Transverse colon (tissue), 4 donors: ENCODE results near the gene PHACTR3.

Experiments
- POLR2A ChIP-seq: fragments of 450-650 bp; IDR thresholded peaks from one replicate; pipeline ENCODE4 v1.6.1; 2016; ENCODE audit warnings: antibody characterized with exemption, mild to moderate bottlenecking, moderate library complexity
- POLR2AphosphoS5 ChIP-seq, 3 donors: sonication (generic); formaldehyde crosslinking; IDR thresholded peaks; one replicate each; pipeline ENCODE4 v1.6.1; 2016; ENCODE audit warnings: antibody characterized with exemption in 3 of 3
- TF ChIP-seq, protein P1 (sequence below), 5 experiments: fragments of 200-600 bp in 3 of 5; fragments of 450-650 bp in 2 of 5; sonication (generic) in 3 of 5; IDR thresholded peaks; 1 replicate in 2 of 5; 2 replicates in 3 of 5; pipeline ENCODE4 v1.5.1; 2016 to 2017; ENCODE audit warnings: antibody characterized with exemption in 5 of 5, inconsistent platforms in 3 of 5, mild to moderate bottlenecking in 2 of 5, moderate library complexity in 1 of 5

DNA sequence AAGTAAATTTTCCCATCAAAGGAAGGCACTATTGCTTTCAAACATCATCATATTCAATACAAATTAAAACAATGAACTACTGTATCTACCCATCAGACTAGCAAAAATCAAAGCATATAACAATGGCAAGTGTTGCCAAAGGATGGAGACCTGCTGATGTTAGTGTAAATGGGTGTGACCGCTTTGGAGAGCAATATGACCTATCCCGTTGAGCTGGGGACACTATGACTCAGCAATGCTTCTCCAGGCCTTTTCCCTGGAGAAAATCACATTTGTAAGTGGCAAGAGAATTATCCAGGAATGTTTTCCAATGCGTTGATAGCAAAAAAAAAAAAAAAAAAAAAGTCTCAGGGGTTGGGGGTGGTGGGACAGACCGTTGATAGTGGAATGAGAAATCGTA is 46.1 kb downstream of the PHACTR3 start:
- TF ChIP-seq, protein P1, sequence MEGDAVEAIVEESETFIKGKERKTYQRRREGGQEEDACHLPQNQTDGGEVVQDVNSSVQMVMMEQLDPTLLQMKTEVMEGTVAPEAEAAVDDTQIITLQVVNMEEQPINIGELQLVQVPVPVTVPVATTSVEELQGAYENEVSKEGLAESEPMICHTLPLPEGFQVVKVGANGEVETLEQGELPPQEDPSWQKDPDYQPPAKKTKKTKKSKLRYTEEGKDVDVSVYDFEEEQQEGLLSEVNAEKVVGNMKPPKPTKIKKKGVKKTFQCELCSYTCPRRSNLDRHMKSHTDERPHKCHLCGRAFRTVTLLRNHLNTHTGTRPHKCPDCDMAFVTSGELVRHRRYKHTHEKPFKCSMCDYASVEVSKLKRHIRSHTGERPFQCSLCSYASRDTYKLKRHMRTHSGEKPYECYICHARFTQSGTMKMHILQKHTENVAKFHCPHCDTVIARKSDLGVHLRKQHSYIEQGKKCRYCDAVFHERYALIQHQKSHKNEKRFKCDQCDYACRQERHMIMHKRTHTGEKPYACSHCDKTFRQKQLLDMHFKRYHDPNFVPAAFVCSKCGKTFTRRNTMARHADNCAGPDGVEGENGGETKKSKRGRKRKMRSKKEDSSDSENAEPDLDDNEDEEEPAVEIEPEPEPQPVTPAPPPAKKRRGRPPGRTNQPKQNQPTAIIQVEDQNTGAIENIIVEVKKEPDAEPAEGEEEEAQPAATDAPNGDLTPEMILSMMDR (IDR thresholded peaks at IDR 0.05), result no peak
- TF ChIP-seq POLR2A (no peak), POLR2AphosphoS5 (IDR thresholded peaks at IDR 0.05) (no peak)
